ENCODE data around the gene FPR2. TPM values are rescaled to one million over a fixed set of nuclear protein-coding genes. Genes with fewer than 3 reads are reported as not detected.

The FPR2 gene
- total and polyA plus RNA-seq, 2 donors (not counting 3 experiments of a cell fraction or from before 2014, with no cell fraction given): not detected

DNA sequence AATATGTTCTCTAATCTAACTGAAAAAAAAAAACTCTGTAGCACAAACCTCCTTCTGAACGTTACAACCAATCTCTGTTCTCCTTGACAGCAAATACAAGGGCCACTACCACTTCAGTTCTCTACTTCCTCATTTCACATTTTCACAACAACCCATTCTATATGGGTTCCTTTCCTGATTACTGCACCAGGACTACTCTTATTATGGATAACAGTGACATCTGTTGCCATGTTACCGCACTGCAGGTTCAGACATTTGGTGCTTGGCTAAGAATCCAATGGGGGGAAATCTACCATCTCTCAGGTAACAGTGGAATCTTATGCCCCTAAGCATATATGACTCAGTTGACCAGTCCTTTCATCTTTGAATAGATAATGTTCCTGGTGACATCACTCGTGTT lies 22.4 kb downstream of the FPR2 start:
- FAIRE-seq (no peak), DNase-seq (ENCODE audit: low read depth, low spot score) (no peak)
- no peak overlapping the region for H2AFZ ChIP-seq (ENCODE audit: low read depth, low read length)
- H3K9ac ChIP-seq (replicated peaks; ENCODE audit: extremely low read depth, insufficient read depth, low read length): no peak overlapping the region
- no peaks in the 10 kb centered on the region for H3K36me3 ChIP-seq (ENCODE audit: control insufficient read depth in 2 of 2, extremely low read depth in 1 of 2, insufficient read depth in 2 of 2, low read length in 2 of 2)
- no peaks in the 10 kb centered on the region for H4K20me1 ChIP-seq (replicated peaks; ENCODE audit: control insufficient read depth, extremely low read depth, insufficient read depth, low read length)
- ChIA-PET CTCF (no interaction called here), POLR2A (no interaction called here)
- TF ChIP-seq MYC (IDR thresholded peaks at IDR 0.05; ENCODE audit: low read depth, low read length) (no peak), POLR2A (IDR thresholded peaks at IDR 0.05; ENCODE audit: low read depth, low read length) (no peak), EZH2 (IDR thresholded peaks at IDR 0.05; ENCODE audit: borderline replicate concordance, low read depth, low read length, severe bottlenecking) (no peak), MAX (IDR thresholded peaks at IDR 0.05; ENCODE audit: insufficient read depth, insufficient read length) (no peak), JUN (IDR thresholded peaks at IDR 0.05; ENCODE audit: borderline replicate concordance, insufficient read depth, insufficient read length, low read depth) (no peak)
- H3K9me3 ChIP-seq (replicated peaks; ENCODE audit: control insufficient read depth, insufficient read depth, low read length): no peaks in the 10 kb centered on the region
- intact Hi-C loops (cut with micrococcal nuclease): no loop called here
- H3K4me1 ChIP-seq (ENCODE audit: control insufficient read depth, extremely low read depth, insufficient read depth, low read length): no peaks in the 10 kb centered on the region
- no peaks in the 10 kb centered on the region for H3K27me3 ChIP-seq (ENCODE audit: control insufficient read depth in 2 of 2, insufficient read depth in 2 of 2, low read length in 2 of 2)
- no peak overlapping the region for H3K4me2 ChIP-seq (ENCODE audit: insufficient read depth, low read length)
- no peak overlapping the region for H3K27ac ChIP-seq (ENCODE audit: insufficient read depth, low read depth, low read length)
- no TSS peak for BruUV-seq (replicated peaks)
- H3K4me3 ChIP-seq (replicated peaks in 1 of 3; ENCODE audit: insufficient read depth in 1 of 3, low read depth in 1 of 3, low read length in 3 of 3): no peak overlapping the region
- no peaks in the 10 kb centered on the region for H3K9me1 ChIP-seq (replicated peaks; ENCODE audit: control insufficient read depth, extremely low read depth, insufficient read depth, low read length)
- no peaks in the 10 kb centered on the region for H3K79me2 ChIP-seq (ENCODE audit: control insufficient read depth, insufficient read depth, low read length)
- dilution Hi-C loops (cut with MboI; ENCODE audit: extremely low pct_ligation_motif_present, low sequenced_read_pairs): no loop called here

GRCh38 chr19:51784109-51784785 lies 23.3 kb downstream of the FPR2 start:
- CTCF ChIA-PET: no interaction called here
- dilution Hi-C loops (cut with MboI; ENCODE audit: extremely low pct_ligation_motif_present, low sequenced_read_pairs): no loop called here
- POLR2A ChIA-PET: no interaction called here

More at GRCh38 chr19:51784109-51784785, 23.3 kb downstream of the FPR2 start:
- no peak overlapping the region for H3K27ac ChIP-seq (ENCODE audit: insufficient read depth, low read depth, low read length)
- no TSS peak for BruUV-seq (replicated peaks)
- no peak overlapping the region for H3K4me3 ChIP-seq (replicated peaks in 1 of 3; ENCODE audit: insufficient read depth in 1 of 3, low read depth in 1 of 3, low read length in 3 of 3)
- H3K9ac ChIP-seq (replicated peaks; ENCODE audit: extremely low read depth, insufficient read depth, low read length): no peak overlapping the region
- no peaks in the 10 kb centered on the region for H3K9me1 ChIP-seq (replicated peaks; ENCODE audit: control insufficient read depth, extremely low read depth, insufficient read depth, low read length)
- no peak for DNase-seq (ENCODE audit: low read depth, low spot score)
- TF ChIP-seq MAX (IDR thresholded peaks at IDR 0.05; ENCODE audit: insufficient read depth, insufficient read length) (no peak), POLR2A (IDR thresholded peaks at IDR 0.05; ENCODE audit: low read depth, low read length) (no peak), POLR2AphosphoS5 (IDR thresholded peaks at IDR 0.05; ENCODE audit: insufficient read depth, low read depth, low read length) (no peak), MYC (IDR thresholded peaks at IDR 0.05; ENCODE audit: low read depth, low read length) (no peak), EZH2 (IDR thresholded peaks at IDR 0.05; ENCODE audit: borderline replicate concordance, low read depth, low read length, severe bottlenecking) (no peak), GATA2 (IDR thresholded peaks at IDR 0.05; ENCODE audit: insufficient read depth, insufficient read length, low read depth, low read length) (no peak), FOS (IDR thresholded peaks at IDR 0.05; ENCODE audit: borderline replicate concordance, insufficient read depth, low read length) (no peak), JUN (IDR thresholded peaks at IDR 0.05; ENCODE audit: borderline replicate concordance, insufficient read depth, insufficient read length, low read depth) (no peak), CTCF (IDR thresholded peaks at IDR 0.05; ENCODE audit: extremely low read depth in 1 of 2, insufficient read depth in 1 of 2, low read depth in 1 of 2, low read length in 2 of 2) (no peak)
- no peaks in the 10 kb centered on the region for H3K79me2 ChIP-seq (ENCODE audit: control insufficient read depth, insufficient read depth, low read length)
- no peaks in the 10 kb centered on the region for H4K20me1 ChIP-seq (replicated peaks; ENCODE audit: control insufficient read depth, extremely low read depth, insufficient read depth, low read length)
- no peaks in the 10 kb centered on the region for H3K27me3 ChIP-seq (ENCODE audit: control insufficient read depth in 2 of 2, insufficient read depth in 2 of 2, low read length in 2 of 2)
- intact Hi-C loops (cut with micrococcal nuclease): no loop called here
- H3K4me2 ChIP-seq (ENCODE audit: insufficient read depth, low read length): no peak overlapping the region
- no peaks in the 10 kb centered on the region for H3K9me3 ChIP-seq (replicated peaks; ENCODE audit: control insufficient read depth, insufficient read depth, low read length)
- no peaks in the 10 kb centered on the region for H3K4me1 ChIP-seq (ENCODE audit: control insufficient read depth, extremely low read depth, insufficient read depth, low read length)
- no peak for FAIRE-seq
- H2AFZ ChIP-seq (ENCODE audit: low read depth, low read length): no peak overlapping the region
- H3K36me3 ChIP-seq (ENCODE audit: control insufficient read depth in 2 of 2, extremely low read depth in 1 of 2, insufficient read depth in 2 of 2, low read length in 2 of 2): no peaks in the 10 kb centered on the region

Data from endothelial cell of umbilical vein (primary cell).